HepG2 (cell line): ENCODE data around the gene RRBP1. TPM values are rescaled to one million over a fixed set of nuclear protein-coding genes. Genes with fewer than 3 reads are reported as not detected.

ENCODE experiments used
- ATAC-seq: fragments of 200-7000 bp; cut with Tn5 transposase; 3 replicates; pipeline ENCODE4 v1.9.1; 2020; ENCODE audit warnings: mild to moderate bottlenecking, moderate library complexity
- BruUV-seq: library from RNA; stranded (reverse); fragments of 400-500 nt; replicated peaks from 2 replicates; lab custom pipeline; 2021; lab: Mats Ljungman, UMichigan
- CTCF ChIA-PET: fragments of 300-600 bp; formaldehyde crosslinking; extraction: SDS; loops from one replicate; lab custom pipeline; 2021; ENCODE audit warnings: low total read pairs, inconsistent platforms, low intra/inter-chr PET ratio; lab: Yijun Ruan, JAX
- POLR2A ChIA-PET: fragments of 350-600 bp; sonication (Branson Sonifier 250); formaldehyde crosslinking; loops from one replicate; lab custom pipeline; 2020; ENCODE audit warnings: antibody characterized with exemption, inconsistent platforms; lab: Yijun Ruan, JAX
- DNase-seq: peaks from one replicate; pipeline ENCODE4 v3.0.0-alpha.2; 2015; ENCODE audit warnings: low spot score
- FAIRE-seq: peaks from 3 replicates; lab custom pipeline; 2011; peaks lifted over from hg19 to GRCh38; lab: Jason Lieb, UNC
- H2AFZ ChIP-seq: one replicate; pipeline ENCODE4 v1.6.1; 2011; ENCODE audit warnings: low read length, inconsistent platforms
- H3K27ac ChIP-seq: fragments of 300-600 bp; 3 replicates; pipeline ENCODE4 v1.8.0; 2011; ENCODE audit warnings: mixed run types, mild to moderate bottlenecking, mixed read lengths, low read length, inconsistent platforms; ENCODE audit not compliant: insufficient read depth; ENCODE audit errors: extremely low read length
- H3K27me3 ChIP-seq, 2 experiments: fragments of 200-600 bp in 1 of 2; 2 replicates in 1 of 2; 3 replicates in 1 of 2; pipeline versions ENCODE4 v1.6.0 to v1.8.0; 2011; ENCODE audit warnings: low read length in 2 of 2, mild to moderate bottlenecking in 2 of 2, moderate library complexity in 2 of 2, inconsistent platforms in 1 of 2; ENCODE audit not compliant: insufficient read depth in 2 of 2, control insufficient read depth in 1 of 2
- H3K36me3 ChIP-seq, 2 experiments: fragments of 200-600 bp in 1 of 2; replicated peaks in 1 of 2; 2 replicates in 1 of 2; 3 replicates in 1 of 2; pipeline versions ENCODE4 v1.5.1 to v1.8.0; 2011; ENCODE audit warnings: low read length in 2 of 2, inconsistent platforms in 1 of 2; ENCODE audit not compliant: insufficient read depth in 2 of 2, control insufficient read depth in 1 of 2
- H3K4me1 ChIP-seq: 2 replicates; pipeline ENCODE4 v1.5.1; 2012; ENCODE audit warnings: low read length, inconsistent platforms; ENCODE audit not compliant: insufficient read depth
- H3K4me2 ChIP-seq: 2 replicates; pipeline ENCODE4 v1.6.0; 2011; ENCODE audit warnings: low read depth, low read length, inconsistent platforms
- H3K4me3 ChIP-seq, 3 experiments: fragments of 200-600 bp in 1 of 3; sonication (generic), shearing (Covaris generic) in 1 of 3; replicated peaks in 1 of 3; 2 replicates each; pipeline ENCODE4 v1.5.1; 2011 to 2016; ENCODE audit warnings: low read length in 3 of 3, inconsistent platforms in 2 of 3, low read depth in 2 of 3, mild to moderate bottlenecking in 2 of 3, control low read depth in 1 of 3, mixed read lengths in 1 of 3; ENCODE audit not compliant: insufficient read depth in 1 of 3
- H3K79me2 ChIP-seq: one replicate; pipeline ENCODE4 v1.6.1; 2011; ENCODE audit warnings: low read length, inconsistent platforms; ENCODE audit not compliant: insufficient read depth
- H3K9ac ChIP-seq: 2 replicates; pipeline ENCODE4 v1.6.0; 2011; ENCODE audit warnings: mild to moderate bottlenecking, low read depth, low read length, inconsistent platforms; ENCODE audit not compliant: insufficient read depth
- H3K9me3 ChIP-seq: 2 replicates; pipeline ENCODE4 v1.5.1; 2012; ENCODE audit warnings: mild to moderate bottlenecking, low read length
- H4K20me1 ChIP-seq: 2 replicates; pipeline ENCODE4 v1.6.0; 2011; ENCODE audit warnings: inconsistent platforms, mild to moderate bottlenecking, low read length, moderate library complexity; ENCODE audit not compliant: insufficient read depth
- BORCS8-MEF2B ChIP-seq: sonication (generic); formaldehyde crosslinking; IDR thresholded peaks from 2 replicates; pipeline ENCODE4 v1.8.0; 2022; ENCODE audit warnings: mild to moderate bottlenecking, missing genetic modification reagents
- CEBPZ ChIP-seq: IDR thresholded peaks from 2 replicates; pipeline ENCODE4 v1.6.1; 2012; ENCODE audit warnings: low read length, improper control_type of control experiment
- HNRNPUL1 ChIP-seq: fragments of 200-400 bp; formaldehyde crosslinking; IDR thresholded peaks from 2 replicates; pipeline ENCODE4 v1.6.1; 2017; ENCODE audit warnings: low read depth, mild to moderate bottlenecking, low read length, moderate library complexity
- ZBTB49 ChIP-seq: sonication (generic); formaldehyde crosslinking; IDR thresholded peaks from 2 replicates; pipeline ENCODE4 v1.4.0; 2020; ENCODE audit warnings: missing genetic modification reagents, borderline replicate concordance
- ZNF34 ChIP-seq: sonication (generic); formaldehyde crosslinking; IDR thresholded peaks from 2 replicates; pipeline ENCODE4 v1.4.0; 2020; ENCODE audit warnings: mild to moderate bottlenecking, missing genetic modification reagents, borderline replicate concordance
- ZNF430 ChIP-seq: sonication (generic); formaldehyde crosslinking; IDR thresholded peaks from 2 replicates; pipeline ENCODE4 v1.9.0; 2021; ENCODE audit warnings: mild to moderate bottlenecking, missing genetic modification reagents
- ZNF503 ChIP-seq: sonication (generic); formaldehyde crosslinking; IDR thresholded peaks from 2 replicates; pipeline ENCODE4 v1.4.0; 2020; ENCODE audit warnings: missing genetic modification reagents
- WGBS: methylation state at CpG from one replicate; pipeline ENCODE4 v1.1.6; 2017; ENCODE audit warnings: low lambda C conversion rate; 5-methylcytosine and 5-hydroxymethylcytosine counted together
- in situ Hi-C: cut with HindIII; loops from 2 replicates; pipeline ENCODE4 v1.10.0; 2017; ENCODE audit warnings: low pct_unique_long_range_greater_than_20kb; ENCODE audit not compliant: extremely low pct_ligation_motif_present
- intact Hi-C: fragments of 100-400 bp; cut with micrococcal nuclease; formaldehyde crosslinking; loops from one replicate; pipeline ENCODE4 v1.10.0; 2022; ENCODE audit not compliant: unreplicated experiment
- polyA plus RNA-seq, 8 experiments: library from polyadenylated mRNA; depleted of rRNA in 3 of 8; stranded (reverse) in 7 of 8; unstranded in 1 of 8; fragments of >200 nt; fragmentation: Illumina TruSeq in 4 of 8; extraction: Trizol in 4 of 8; gene quantifications; 2 replicates each; pipeline versions ENCODE4 v1.2.1 to v1.2.3, GENCODE V29; 2011 to 2016; ENCODE audit warnings: low read depth in 4 of 8, missing spikeins in 1 of 8, mixed read lengths in 1 of 8; ENCODE audit not compliant: insufficient read depth in 1 of 8
- total RNA-seq, 5 experiments: library from RNA; depleted of rRNA; stranded (reverse); fragments of >200 nt; fragmentation: Illumina TruSeq; extraction: Trizol; gene quantifications; 2 replicates each; pipeline ENCODE4 v1.2.3, GENCODE V29; 2016; ENCODE audit warnings: low read depth in 1 of 5
- TF ChIP-seq, protein P1 (sequence below): sonication (generic); formaldehyde crosslinking; IDR thresholded peaks from 2 replicates; pipeline ENCODE4 v1.4.0; 2020; ENCODE audit warnings: missing genetic modification reagents
- TF ChIP-seq, protein P2 (sequence below): sonication (generic); formaldehyde crosslinking; IDR thresholded peaks from 2 replicates; pipeline ENCODE4 v1.4.0; 2020; ENCODE audit warnings: missing genetic modification reagents

The RRBP1 gene
- total and polyA plus RNA-seq, 2 of the 13 experiments (the other 11 are each of a cell fraction or from before 2014, with no cell fraction given), result 150 to 222 TPM

GRCh38 chr20:17646209-17646960 lies 35.7 kb downstream of the RRBP1 start (continued):
- TF ChIP-seq CEBPZ, result no peak

GRCh38 chr20:17645546-17646208 lies 36.4 kb downstream of the RRBP1 start:
- in situ Hi-C loops, result no loop called here
- FAIRE-seq, result peak; percentile 18
- TF ChIP-seq ZNF34 (CRISPR knock-in tag) (0 out of 2 replicates have a peak, but pooled peaks have one; percentile 32), ZBTB49 (CRISPR knock-in tag) (no peak), BORCS8-MEF2B (CRISPR knock-in tag) (no peak), HNRNPUL1 (no peak), ZNF430 (CRISPR knock-in tag) (no peak), ZNF503 (no peak)
- TF ChIP-seq, protein P1, sequence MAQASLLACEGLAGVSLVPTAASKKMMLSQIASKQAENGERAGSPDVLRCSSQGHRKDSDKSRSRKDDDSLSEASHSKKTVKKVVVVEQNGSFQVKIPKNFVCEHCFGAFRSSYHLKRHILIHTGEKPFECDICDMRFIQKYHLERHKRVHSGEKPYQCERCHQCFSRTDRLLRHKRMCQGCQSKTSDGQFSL (CRISPR knock-in tag), result no peak
- TF ChIP-seq, protein P2, sequence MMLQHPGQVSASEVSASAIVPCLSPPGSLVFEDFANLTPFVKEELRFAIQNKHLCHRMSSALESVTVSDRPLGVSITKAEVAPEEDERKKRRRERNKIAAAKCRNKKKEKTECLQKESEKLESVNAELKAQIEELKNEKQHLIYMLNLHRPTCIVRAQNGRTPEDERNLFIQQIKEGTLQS (CRISPR knock-in tag), result no peak

More at GRCh38 chr20:17645546-17646208, 36.4 kb downstream of the RRBP1 start:
- H2AFZ ChIP-seq, result no peak overlapping the region
- intact Hi-C loops, result no loop called here
- H3K36me3 ChIP-seq, result peaks cover 47 to 74% of the 10 kb centered on the region in 2 experiments
- DNase-seq, result no peak
- H3K4me1 ChIP-seq, result peaks cover 40% of the 10 kb centered on the region
- ChIA-PET POLR2A (interaction anchor here (1.6 kb wide), 1 partner anchor 12 kb away, joined by 5 read pairs; no protein-coding TSS in a partner anchor), CTCF (no interaction called here)
- ATAC-seq, result peak; percentile 3
- H3K4me2 ChIP-seq, result no peak overlapping the region
- H3K27ac ChIP-seq, result no peak overlapping the region
- peaks cover 91% of the 10 kb centered on the region for H4K20me1 ChIP-seq
- H3K9ac ChIP-seq, result no peak overlapping the region
- no TSS peak for BruUV-seq
- no peaks in the 10 kb centered on the region for H3K9me3 ChIP-seq
- WGBS, result 93% methylated on average over 10 of the region's 10 CpGs
- H3K79me2 ChIP-seq, result peaks cover 93% of the 10 kb centered on the region
- H3K27me3 ChIP-seq, result no peaks in the 10 kb centered on the region
- H3K4me3 ChIP-seq, result no peak overlapping the region
